AG04449 (cell line): Measurements from ENCODE around the gene KRT3.

Experiments used
- CTCF ChIA-PET: fragments of 350-600 bp; formaldehyde crosslinking; extraction: SDS; loops from one replicate; lab custom pipeline; 2021; ENCODE audit warnings: antibody characterized with exemption; lab: Yijun Ruan, JAX
- POLR2A ChIA-PET: fragments of 400-600, 350-600 bp; formaldehyde crosslinking; extraction: SDS; loops from one replicate; lab custom pipeline; 2020; ENCODE audit warnings: antibody characterized with exemption, inconsistent platforms; lab: Yijun Ruan, JAX
- DNase-seq: peaks from one replicate; pipeline ENCODE4 v3.0.0-alpha.2; 2010; ENCODE audit warnings: low read depth, low spot score
- H3K4me3 ChIP-seq: 2 replicates; pipeline ENCODE4 v1.5.1; 2011; ENCODE audit warnings: low read depth, mild to moderate bottlenecking, control low read depth, low read length
- CTCF ChIP-seq: IDR thresholded peaks from one replicate; pipeline ENCODE4 v1.5.1; 2011; ENCODE audit warnings: mild to moderate bottlenecking, moderate library complexity, low read length, control low read depth, inconsistent platforms; ENCODE audit not compliant: insufficient read depth; ENCODE audit errors: missing control alignments

The KRT3 gene

GRCh38 chr12:52776435-52776834 lies 19.5 kb downstream of the KRT3 start:
- POLR2A ChIA-PET, result no interaction called here
- no peak for TF ChIP-seq CTCF
- CTCF ChIA-PET, result interaction anchor here (1.4 to 1.6 kb wide), 2 partner anchors 14 to 193 kb away, joined by 3 to 6 read pairs; no protein-coding TSS in a partner anchor
- no peak for DNase-seq
- H3K4me3 ChIP-seq, result no peak overlapping the region

DNA sequence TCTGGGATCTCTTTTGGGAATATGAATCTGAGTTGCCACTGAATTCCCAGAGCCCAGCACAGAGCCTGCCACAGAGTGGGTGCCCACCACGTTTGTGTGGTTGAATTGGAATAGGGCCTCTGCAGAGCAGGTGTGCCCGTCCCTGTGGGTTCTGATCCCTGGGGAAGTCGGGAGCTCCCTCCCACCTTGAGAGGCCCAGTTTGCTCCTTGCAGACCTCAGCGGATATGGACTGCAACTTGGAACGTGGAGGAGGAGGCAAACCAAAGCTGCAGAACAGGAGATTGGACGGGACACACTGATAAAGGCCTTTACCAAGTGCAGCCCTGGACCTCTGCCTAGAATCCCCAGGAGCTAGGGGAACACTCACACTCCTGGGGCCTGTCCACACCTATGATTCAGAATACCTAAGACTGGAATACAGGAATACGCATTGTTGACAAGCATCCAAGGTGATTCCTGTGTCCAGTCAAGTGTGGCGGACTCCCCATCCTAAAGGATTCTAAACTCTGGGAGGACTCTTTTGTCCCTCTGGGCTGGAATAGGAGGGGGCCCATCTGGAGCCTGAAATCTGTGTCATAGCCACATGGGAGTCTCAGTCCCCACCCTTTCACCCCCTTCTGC lies 21.2 kb downstream of the KRT3 start:
- ChIA-PET CTCF (no interaction called here), POLR2A (no interaction called here)
- DNase-seq, result no peak
- H3K4me3 ChIP-seq, result no peak overlapping the region
- no peak for TF ChIP-seq CTCF

DNA sequence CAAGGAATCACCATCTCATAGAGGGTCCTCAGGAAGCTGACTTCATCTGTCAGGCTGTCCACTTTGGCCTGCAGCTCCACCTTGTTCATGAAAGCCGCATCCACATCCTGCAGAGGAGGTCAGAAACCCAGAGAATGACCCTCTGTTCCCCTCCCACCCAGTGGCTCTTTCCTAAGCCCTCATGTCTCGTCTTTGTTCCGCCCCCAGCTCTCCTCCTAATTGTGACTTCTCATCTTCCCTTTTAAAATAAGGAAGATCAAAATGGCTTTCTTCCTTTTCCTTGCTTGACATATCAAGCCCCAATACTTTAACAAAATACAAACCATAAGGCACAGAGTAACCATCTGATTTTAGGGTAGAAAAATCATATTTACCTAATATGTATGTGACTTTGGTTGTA lies 23.1 kb downstream of the KRT3 start:
- CTCF ChIA-PET, result no interaction called here

DNA sequence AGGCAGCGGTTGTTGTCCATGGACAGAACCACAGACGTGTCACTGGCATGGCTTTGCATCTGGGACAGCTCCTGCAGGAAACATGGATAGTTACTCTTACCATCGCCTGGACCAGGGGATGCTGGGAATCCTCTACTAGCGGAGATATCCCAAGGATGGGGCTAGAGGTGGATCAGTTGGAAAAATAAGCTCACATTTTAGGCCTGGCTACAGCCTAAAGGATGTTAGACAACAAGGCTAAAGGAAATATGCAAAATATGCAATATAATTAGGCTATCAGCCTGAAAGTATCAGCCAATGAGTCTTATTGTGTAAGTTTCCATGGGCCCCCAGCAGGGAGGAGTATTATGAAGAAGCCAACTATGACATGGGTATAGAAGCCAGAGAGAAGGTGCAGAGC lies 23.7 kb downstream of the KRT3 start:
- no peak for DNase-seq
- POLR2A ChIA-PET, result no interaction called here
- no peak for TF ChIP-seq CTCF
- CTCF ChIA-PET, result interaction anchor here (1.2 kb wide), 1 partner anchor 615 kb away, joined by 3 read pairs; no protein-coding TSS in a partner anchor
- no peak overlapping the region for H3K4me3 ChIP-seq

More for the DNA sequence above, 23.1 kb downstream of the KRT3 start:
- H3K4me3 ChIP-seq, result no peak overlapping the region
- no peak for TF ChIP-seq CTCF
- no peak for DNase-seq
- POLR2A ChIA-PET, result no interaction called here

GRCh38 chr12:52771505-52771904 lies 24.4 kb downstream of the KRT3 start:
- no peak for TF ChIP-seq CTCF
- no peak overlapping the region for H3K4me3 ChIP-seq
- CTCF ChIA-PET, result interaction anchor here (1.2 kb wide), 1 partner anchor 615 kb away, joined by 3 read pairs; no protein-coding TSS in a partner anchor
- POLR2A ChIA-PET, result no interaction called here
- DNase-seq, result no peak

DNA sequence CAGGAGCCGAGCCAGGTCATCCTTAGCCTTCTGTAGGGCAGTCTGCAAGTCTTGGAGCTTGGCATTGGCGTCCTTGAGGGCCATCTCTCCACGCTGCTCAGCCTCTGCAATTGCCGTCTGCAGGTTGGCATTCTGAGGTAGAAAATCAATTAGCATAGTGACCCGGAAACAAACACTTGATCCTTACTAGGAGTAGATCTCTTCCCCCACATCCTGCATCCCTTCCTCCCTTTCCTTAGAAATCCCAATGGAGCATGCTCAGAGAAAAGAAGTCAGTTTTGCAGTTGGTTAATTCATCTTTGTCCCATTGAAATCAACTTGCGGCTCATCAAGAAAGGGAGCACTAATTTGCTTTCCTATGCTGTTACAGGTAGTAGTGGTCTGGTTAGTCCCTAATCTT lies 24.8 kb downstream of the KRT3 start:
- no peak for TF ChIP-seq CTCF
- DNase-seq, result no peak
- POLR2A ChIA-PET, result no interaction called here
- CTCF ChIA-PET, result no interaction called here
- H3K4me3 ChIP-seq, result no peak overlapping the region
